UCSD-AML1 (cell line): ENCODE measurements around the gene PPP4R4.
"Not testable (repeated sequence)": the region's sequence is repeated elsewhere in the genome, so short reads cannot be mapped to it uniquely, and the experiment has no call there.

Source experiments
- DNase-seq: peaks from one replicate; lab custom pipeline; 2025; ENCODE audit not compliant: unreplicated experiment; lab: John Stamatoyannopoulos, UW

PPP4R4 gene

GRCh38 chr14:94176808-94177207 lies 2.7 kb downstream of the PPP4R4 start:
- no peak for DNase-seq

DNA sequence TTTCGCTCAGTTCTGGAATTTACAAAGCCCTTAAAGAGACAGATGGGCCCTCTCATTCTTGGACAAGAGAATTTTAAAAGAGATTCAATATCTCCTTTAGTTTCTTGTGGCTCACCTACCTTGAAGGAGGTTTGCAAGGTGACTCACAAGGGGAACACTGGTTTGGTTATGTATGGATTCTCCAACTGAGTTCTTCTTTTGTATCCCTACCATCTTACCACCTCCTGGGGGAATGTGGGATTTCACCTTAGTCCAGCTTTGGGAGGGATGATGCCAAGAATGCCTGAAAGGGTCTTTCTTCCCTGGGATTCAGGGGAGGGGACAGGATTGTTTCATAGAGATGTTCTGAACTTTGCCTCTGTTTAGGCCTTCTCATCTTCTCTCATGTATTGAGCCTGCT lies 3.7 kb downstream of the PPP4R4 start:
- DNase-seq, result no peak

DNA sequence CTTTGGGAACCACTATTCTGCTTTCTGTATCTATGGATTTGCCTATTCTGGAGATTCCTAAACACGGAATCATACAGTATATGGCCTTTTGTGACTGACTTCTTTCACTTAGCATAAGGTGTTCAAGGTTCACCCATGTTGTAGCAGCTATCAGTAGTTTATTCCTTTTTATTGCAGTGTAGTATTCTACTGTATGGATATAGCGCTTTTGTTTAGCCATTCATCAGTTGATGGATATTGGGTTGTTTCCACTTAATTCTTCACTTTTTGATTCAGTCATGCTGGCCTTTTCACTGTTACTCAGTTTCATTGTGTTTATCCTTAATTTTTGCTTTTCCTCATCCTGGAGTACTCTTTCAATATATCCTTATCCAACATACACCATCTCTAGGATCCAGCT lies 5.1 kb downstream of the PPP4R4 start:
- DNase-seq, result no peak

- no peak for DNase-seq
Measured at GRCh38 chr14:94180655-94181271, 6.6 kb downstream of the PPP4R4 start.

DNA sequence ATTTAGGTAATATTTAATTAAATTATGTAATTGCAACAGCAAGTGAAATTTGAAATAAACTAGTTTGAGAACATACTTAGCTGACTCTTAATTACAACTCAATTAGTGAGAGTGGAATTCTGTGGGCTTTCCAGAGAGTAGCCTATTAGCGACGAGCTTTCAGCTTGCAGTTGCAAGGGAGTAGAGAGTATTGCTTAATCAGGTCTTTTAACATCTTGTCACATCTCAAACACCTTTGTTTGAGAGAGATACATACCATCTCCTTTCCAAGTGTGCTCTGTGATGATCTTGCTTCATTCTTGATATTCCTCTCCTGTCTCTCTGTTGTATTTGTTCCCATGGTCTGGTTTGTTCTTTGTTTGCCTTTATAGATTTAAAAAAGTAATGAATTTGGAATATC lies 7.7 kb downstream of the PPP4R4 start:
- DNase-seq, result no peak

GRCh38 chr14:94192536-94192935 lies 18.4 kb downstream of the PPP4R4 start:
- DNase-seq, result no peak

GRCh38 chr14:94193776-94194175 lies 19.7 kb downstream of the PPP4R4 start:
- no peak for DNase-seq

GRCh38 chr14:94196057-94196456 lies 21.9 kb downstream of the PPP4R4 start:
- no peak for DNase-seq

DNA sequence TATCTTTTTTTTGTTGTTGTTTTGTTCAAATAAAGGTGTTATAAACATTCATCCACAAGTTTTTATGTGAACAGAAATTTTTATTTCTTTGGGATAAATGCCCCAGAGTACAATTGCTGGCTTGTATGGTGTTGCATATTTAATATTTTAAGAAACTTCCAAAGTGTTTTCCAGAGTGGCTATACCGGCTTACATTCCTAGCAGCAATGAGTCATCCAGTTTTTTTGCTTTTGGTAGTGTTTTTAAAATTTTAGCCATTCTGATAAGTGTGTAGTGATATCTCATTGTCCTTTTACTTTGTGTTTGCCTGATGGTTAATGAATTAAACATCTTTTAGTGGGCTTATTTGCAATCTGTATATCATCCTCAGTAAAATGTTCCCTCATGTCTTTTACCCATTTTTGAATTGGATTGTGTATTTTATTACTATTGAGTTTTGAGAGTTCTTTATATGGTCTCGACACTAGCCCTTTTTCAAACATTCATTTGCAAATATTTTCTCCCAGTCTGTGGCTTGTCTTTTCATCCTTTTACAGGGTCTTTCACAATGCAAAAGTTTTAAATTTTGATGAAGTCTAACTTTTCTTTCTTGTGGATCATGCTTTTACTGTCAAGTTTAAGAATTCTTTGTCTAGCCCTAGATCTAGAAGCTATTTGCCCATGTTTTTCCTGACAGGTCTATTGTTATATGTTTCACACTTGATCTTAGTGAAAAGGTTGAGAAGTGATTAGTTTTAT lies 29.5 kb downstream of the PPP4R4 start:
- no peak for DNase-seq

DNA sequence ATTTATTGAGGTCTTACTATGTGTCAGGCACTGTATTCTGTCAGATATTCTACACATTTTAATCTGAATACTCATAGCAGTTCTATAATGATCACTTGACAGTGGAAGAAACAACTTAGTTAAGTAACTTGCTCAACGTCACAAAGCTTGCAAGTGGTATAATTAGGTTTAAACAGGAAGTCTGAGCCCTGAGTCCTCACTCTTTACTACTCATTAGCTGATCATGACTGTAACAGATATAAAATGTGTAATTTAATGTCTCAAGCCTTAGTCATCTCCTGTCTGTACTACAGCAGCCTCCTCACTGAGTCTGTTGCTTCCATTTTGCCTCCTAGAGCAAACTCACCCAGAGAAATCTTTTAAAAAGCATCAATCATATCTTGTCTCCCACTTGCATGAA lies 38.9 kb downstream of the PPP4R4 start:
- no peak for DNase-seq

DNA sequence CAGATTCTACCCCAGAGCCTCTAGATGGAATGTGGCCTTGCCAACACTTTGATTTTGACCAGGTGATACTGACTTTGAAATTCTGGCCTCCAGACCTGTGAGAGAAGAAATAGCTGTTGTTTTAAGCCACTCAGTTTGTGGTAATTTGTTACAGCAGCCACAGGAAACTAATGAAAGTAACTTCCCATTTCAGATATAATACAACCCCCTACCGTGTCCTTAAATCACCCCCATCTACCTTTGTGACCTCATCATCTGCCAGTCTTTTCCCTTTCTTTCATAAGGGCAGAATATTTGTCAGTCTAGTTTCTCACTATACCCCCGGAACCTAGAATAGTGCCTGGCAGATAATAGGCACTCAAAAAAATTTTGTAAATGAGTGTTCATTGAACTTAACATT lies 39.6 kb downstream of the PPP4R4 start:
- no peak for DNase-seq

- no peak for DNase-seq
Measured at GRCh38 chr14:94217116-94217515, 43.0 kb downstream of the PPP4R4 start.

DNA sequence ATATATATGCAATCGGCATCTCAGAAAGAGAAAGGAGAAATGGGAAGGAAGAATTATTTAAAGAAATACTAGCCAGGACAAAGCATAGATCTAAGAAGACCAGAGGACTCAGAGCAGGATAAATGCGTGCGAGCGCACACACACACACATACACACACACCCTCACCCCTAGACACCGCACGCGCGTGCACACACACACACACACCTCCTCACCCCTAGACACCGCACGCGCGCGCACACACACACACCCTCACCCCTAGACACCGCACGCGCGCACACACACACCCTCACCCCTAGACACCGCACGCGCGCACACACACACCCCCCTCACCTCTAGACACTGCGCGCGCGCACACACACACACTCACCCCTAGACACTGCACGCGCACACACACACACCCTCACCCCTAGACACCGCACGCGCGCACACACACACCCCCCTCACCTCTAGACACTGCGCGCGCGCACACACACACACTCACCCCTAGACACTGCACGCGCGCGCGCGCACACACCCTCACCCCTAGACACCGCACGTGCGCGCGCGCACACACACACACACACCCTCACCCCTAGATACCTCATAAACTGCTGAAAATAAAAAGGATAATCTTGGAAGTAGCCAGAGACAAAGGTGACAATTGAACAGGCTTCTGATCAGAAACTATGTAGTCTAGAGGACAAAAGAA lies 44.2 kb downstream of the PPP4R4 start:
- DNase-seq, result not testable (repeated sequence)

- DNase-seq, result no peak
Measured at GRCh38 chr14:94224040-94224439, 49.9 kb downstream of the PPP4R4 start.

DNA sequence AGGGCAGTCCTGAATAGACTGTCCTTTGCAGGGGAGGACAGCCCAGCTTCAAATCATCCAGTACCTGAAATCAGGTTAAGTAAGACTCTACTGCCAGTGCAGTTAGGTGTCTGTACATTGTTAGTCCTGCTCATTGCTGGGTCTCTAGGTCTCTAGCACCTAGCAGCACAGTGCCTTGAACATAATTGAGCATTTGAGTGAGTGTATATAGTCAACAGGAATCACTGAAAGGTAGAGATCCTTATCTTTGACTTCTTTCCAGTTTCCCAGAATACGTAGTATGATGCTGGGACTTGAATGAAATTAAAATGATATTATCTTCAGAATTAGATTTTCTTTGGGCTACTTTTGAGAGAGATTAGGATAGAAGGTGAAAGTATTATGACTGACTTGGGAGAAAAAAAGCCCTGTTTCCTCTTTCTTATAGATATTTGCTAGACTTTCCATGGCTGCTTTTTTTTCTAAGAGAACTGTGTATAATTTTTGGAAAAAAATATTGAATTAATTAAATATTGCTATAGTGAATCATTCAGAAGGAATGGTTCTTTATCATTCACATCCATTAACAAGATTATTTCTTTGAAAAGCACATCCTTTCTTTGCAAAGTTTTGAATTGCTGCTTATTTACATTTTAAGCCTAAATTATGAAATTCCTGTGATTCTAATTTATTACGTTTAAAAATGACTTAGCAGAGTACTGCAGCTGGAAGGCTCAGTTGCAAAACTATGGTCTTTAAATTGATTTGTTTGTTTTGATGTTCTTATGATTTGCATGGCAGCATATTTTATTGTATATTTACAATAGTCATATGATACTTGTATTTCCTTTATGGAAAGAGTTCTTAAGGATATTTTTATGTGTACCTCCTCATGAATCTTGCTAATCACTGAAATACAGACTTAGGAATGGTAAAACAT lies 51.6 kb downstream of the PPP4R4 start:
- DNase-seq, result no peak

- no peak for DNase-seq
Measured at GRCh38 chr14:94227029-94227428, 52.9 kb downstream of the PPP4R4 start.

GRCh38 chr14:94237046-94237445 lies 62.9 kb downstream of the PPP4R4 start:
- DNase-seq, result no peak

- DNase-seq, result no peak
Measured at GRCh38 chr14:94237983-94238382, 63.9 kb downstream of the PPP4R4 start.

DNA sequence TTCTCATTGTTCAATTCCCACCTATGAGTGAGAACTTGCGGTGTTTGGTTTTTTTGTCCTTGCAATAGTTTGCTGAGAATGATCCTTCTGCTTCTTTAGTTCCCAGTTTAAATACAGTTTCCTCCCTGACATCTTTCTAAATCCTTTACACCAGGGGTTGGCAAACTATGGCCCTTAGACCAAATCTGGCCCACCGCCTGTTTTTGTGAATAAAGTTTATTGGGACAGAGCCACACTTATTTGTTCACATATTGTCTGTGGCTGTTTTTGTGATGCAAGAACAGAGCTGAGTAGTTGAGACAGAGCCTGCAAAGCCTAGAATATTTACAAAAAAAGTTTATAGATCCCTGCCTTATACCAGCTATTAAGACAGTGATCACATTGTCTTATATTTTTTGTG lies 65.3 kb downstream of the PPP4R4 start:
- DNase-seq, result no peak

- DNase-seq, result no peak
Measured at GRCh38 chr14:94244182-94244581, 70.1 kb downstream of the PPP4R4 start.

DNA sequence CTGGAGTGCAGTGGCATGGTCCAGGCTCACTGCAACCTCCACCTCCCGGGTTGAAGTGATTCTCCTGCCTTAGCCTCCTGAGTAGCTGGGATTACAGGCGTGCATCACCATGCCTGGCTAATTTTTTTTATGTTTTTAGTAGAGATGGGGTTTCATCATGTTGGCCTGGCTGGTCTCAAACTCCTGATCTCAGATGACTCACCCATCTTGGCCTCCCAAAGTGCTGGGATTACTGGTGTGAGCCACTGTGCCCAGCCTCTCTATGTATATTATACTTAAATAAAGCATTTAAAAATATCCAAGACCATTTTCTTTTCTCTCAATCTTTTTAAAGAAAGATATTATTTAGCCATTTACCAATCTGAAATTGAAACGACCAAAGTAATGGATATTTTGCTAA lies 90.1 kb downstream of the PPP4R4 start:
- not testable (repeated sequence) for DNase-seq
